Retinal pigment epithelial cell (primary cell): ENCODE measurements around the gene SHROOM2.

Source experiments
- DNase-seq: peaks from one replicate; pipeline ENCODE4 v3.0.0-alpha.2; 2010; ENCODE audit warnings: low read depth
- H3K4me3 ChIP-seq: 2 replicates; pipeline ENCODE4 v1.5.1; 2011; ENCODE audit warnings: mild to moderate bottlenecking, low read length, control low read depth, moderate library complexity
- TF ChIP-seq, protein P1 (sequence below): conservative IDR thresholded peaks from 2 replicates; pipeline ENCODE4 v1.5.1; 2011; ENCODE audit warnings: low read depth, low read length, control low read depth, inconsistent platforms

SHROOM2 gene

GRCh38 chrX:9835585-9836210 lies 49.5 kb downstream of the SHROOM2 start:
- no peak overlapping the region for H3K4me3 ChIP-seq
- no peak for DNase-seq
- TF ChIP-seq, protein P1, sequence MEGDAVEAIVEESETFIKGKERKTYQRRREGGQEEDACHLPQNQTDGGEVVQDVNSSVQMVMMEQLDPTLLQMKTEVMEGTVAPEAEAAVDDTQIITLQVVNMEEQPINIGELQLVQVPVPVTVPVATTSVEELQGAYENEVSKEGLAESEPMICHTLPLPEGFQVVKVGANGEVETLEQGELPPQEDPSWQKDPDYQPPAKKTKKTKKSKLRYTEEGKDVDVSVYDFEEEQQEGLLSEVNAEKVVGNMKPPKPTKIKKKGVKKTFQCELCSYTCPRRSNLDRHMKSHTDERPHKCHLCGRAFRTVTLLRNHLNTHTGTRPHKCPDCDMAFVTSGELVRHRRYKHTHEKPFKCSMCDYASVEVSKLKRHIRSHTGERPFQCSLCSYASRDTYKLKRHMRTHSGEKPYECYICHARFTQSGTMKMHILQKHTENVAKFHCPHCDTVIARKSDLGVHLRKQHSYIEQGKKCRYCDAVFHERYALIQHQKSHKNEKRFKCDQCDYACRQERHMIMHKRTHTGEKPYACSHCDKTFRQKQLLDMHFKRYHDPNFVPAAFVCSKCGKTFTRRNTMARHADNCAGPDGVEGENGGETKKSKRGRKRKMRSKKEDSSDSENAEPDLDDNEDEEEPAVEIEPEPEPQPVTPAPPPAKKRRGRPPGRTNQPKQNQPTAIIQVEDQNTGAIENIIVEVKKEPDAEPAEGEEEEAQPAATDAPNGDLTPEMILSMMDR, result no peak

GRCh38 chrX:9842541-9842940 lies 56.3 kb downstream of the SHROOM2 start:
- TF ChIP-seq, protein P1, result no peak
- no peak overlapping the region for H3K4me3 ChIP-seq
- DNase-seq, result no peak

DNA sequence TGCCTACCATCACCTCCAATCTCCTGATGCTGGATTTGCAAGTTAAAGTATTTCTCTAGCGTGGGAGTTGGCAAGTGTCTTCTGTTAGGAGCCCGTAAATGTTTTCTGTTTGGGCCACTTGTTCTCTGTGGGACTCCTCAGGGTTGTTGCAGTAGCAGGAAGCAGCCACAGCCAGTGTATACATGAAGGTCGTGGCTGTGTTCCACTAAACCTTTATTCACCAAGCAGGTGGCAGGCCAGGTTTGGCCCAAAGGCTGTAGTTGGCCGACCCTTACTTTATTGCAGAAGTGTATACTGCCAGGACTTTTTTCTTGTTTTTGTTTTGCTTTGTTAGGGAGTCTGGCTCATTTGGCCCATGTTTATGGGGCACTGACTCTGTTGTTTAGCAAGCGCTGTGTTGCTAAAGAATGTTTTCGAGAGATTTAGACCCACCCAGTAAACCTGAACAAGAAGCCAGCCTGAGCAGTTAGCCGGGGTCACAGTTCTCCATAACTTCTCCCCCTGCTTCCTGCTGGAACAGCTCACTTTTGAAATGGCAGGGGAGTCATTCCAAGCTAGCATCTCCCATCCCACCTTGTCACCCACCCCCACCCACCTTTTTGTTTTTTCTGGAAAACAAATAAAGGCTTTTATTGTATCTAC lies 58.8 kb downstream of the SHROOM2 start:
- TF ChIP-seq, protein P1, result no peak
- no peak for DNase-seq
- H3K4me3 ChIP-seq, result no peak overlapping the region

DNA sequence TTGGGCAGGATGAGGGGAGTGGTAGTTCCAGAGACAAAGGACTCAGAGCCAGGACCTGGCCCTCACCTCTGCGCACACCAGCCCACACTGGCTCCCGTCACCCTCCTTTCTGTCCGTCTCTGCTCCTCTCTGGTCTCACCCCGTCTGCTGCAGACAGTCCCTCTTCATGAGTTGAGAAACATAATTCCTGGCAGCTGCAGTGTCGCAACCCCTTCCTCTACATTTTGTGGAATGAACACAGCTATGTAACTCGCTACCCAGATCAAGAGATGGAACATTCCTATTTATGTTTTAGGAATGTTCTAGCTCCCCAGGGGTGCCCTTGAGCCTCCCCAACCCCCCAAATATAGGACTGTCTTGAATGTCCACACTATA lies 59.3 kb downstream of the SHROOM2 start:
- DNase-seq, result no peak
- no peak overlapping the region for H3K4me3 ChIP-seq
- TF ChIP-seq, protein P1, result no peak

DNA sequence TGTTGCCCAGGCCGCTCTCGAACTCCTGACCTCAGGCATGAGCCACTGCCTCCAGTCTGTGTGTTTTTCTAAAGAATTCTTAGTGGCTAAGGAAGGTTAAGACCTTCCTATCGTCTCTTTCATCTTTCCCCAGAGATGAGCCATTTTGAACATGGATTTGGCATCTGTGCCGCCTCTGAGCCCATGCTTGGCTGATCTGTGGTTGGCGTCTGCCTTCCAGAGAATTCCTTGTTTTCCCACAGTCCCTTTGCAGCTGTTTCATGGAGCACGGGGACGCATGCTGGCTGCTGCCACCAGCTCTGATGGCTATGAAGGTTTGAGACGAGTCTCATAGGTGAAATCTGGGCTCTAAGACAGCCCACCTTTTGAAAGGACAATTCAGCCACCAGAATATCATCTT lies 60.4 kb downstream of the SHROOM2 start:
- TF ChIP-seq, protein P1, result no peak
- H3K4me3 ChIP-seq, result no peak overlapping the region
- no peak for DNase-seq

DNA sequence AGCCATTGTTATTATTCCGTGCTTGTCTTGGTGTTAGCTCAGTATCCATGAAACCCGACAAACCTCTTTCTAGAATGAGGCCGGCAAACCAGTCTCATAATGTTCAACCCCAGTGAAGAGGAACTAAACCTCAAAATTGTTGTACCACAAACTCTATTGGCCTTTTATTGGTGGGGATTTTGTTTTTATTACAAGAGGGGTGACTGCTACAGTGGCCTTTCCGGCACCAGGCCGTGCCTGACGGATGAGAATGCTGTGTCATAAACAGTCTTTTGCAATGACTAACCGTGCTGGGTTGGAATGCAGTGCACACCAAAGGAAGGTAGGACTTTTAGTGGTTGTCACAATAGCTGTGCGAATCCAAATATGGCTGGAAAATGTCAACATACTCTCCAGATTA lies 60.8 kb downstream of the SHROOM2 start:
- no peak for DNase-seq
- H3K4me3 ChIP-seq, result no peak overlapping the region
- TF ChIP-seq, protein P1, result no peak
